HG02970 (cell line): Measurements from ENCODE around the gene TMEM129.

Source experiments
- ATAC-seq: cut with Tn5 transposase; IDR thresholded peaks from one replicate; pipeline ENCODE4 v1.9.1; 2021; ENCODE audit warnings: mild to moderate bottlenecking, moderate library complexity, moderate number of reproducible peaks; ENCODE audit not compliant: unreplicated experiment, low FRiP score

Gene TMEM129

DNA sequence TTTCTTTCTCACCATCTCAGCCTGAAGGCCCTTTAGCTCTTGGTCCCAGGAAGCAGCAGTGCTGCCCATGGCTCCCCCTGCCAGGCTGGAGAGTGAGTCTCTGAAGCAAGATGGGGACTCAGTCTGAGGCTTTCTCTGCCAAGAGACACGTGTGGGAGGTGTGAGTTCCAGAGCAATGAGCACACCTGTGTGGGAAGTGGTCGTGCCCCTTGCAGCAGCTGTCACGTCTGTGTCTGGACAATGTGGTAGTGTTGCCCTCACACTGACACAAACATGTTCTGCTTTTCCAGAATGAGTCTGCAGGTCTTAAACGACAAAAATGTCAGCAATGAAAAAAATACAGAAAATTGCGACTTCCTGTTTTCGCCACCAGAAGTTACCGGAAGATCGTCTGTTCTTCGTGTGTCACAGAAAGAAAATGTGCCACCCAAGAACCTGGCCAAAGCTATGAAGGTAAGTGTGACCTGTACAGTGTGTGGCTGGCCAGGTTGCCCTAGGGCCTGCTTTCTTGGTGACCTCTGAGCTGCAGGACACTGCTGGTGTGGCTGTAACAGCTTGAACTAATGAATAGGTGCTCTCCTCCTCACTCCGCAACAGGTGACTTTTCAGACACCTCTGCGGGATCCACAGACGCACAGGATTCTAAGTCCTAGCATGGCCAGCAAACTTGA, 2.1 kb upstream of the TMEM129 start:
- no peak for ATAC-seq

DNA sequence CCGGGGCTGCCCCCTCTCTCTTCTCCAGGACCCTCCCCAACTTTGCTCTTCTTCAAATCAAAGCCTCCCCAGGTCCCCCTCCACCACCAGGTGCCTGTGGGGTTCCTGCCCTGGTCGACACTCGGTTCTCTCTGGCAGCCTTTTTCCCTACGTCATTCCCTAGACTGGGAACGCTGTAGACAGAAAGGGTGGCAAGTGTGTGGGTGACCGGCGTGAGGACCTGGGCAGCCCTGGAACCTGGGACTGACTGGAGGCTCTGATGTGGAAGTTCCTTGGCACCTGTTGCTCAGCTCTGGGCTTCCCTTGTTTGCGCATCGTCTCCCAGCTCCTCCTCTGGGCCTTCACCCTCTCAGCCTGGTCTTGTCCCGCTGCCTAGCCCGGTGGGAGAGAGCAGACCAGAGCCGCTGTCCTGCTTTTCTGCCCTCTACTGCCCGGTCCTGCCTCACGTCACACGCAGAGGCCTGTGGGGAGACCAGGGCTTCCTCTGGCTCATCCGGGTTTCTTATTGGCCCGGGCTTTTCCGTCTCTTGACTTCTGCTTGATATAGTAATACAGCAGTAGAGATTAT, 1.5 kb upstream of the TMEM129 start:
- ATAC-seq = no peak

DNA sequence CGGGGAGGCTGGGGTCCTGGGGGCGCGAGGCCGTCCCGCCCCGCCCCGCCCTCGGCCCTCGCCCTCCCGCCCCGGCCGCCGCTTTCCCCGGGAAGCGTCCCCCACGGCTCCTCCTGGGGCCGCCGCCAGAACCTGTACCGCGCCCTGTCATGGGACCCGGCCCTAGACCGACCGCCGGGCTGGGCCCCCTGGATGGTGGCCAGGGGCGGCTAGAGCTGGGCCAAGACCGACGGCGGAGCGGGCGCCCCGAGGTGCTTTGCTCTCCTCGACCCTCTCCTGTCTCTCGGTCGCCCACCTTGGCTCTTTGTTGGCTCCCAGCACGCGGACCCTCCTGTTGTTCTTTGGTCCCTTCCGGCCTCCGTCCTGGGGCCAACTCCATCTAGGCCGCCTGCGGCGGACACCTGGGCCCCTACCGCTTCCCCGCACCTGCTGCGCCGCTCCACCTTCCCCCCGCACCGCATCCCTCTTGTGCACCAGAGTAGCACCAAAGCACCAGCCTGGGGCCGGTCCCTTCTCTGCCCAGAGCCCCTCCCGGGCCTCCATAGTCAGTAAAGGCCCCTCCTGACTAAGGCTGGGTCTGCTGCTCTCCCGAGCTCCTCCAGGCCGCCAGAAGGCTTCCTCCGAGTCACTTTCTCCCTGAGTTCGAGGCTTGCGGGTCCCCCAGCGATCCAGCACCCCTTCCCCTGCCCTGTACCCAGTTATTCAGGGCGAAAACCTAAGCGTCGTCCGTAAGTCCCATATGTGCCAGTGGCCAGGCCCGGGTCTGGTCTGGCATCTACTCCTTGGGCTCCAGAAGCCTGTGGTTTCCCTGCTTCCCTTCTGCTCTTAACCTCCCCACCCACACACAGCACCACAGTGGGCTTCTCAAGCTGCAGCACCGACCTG, 785 bp upstream of the TMEM129 start:
- no peak for ATAC-seq

DNA sequence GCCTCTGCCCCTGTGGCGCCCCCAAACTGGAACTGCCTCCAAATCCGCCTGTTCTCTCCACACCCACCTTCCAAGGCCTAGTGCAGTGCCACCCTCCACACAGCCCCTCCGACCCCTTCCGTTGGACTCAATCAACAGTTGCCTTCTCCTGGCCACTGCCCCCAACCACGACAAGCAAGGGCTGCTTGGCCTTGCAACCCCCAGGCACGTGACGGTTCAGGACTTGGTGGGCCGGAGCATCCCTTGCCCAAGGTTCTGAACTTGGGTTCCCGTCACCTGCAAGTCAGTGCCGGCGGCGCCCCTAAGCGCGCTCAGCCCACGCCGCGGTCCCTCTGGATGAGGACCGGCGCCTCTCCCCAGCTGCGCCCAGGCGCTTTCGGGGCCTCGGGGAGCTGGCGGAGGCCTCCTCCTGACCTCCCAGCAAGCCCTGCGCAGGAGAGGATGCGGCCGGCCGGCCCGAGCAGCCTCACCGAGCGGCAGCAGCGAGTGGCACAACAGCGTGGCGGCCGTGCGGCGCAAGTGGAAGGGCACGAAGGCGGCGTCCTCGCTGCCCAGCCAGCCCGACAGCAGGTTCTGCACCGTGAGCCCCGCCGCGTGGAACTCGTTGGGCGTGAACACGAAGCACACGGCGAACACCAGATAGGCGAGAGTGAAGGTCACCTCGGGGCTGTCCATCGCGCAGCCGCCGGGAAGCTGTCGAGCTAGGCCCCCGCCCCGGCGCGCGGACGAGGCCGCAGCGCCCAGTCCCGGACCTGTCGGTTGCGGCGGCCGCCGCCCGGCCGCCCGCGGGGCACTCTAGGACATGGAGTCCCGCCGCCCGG, 750 bp downstream of the TMEM129 start:
- peak; percentile 0 for ATAC-seq

DNA sequence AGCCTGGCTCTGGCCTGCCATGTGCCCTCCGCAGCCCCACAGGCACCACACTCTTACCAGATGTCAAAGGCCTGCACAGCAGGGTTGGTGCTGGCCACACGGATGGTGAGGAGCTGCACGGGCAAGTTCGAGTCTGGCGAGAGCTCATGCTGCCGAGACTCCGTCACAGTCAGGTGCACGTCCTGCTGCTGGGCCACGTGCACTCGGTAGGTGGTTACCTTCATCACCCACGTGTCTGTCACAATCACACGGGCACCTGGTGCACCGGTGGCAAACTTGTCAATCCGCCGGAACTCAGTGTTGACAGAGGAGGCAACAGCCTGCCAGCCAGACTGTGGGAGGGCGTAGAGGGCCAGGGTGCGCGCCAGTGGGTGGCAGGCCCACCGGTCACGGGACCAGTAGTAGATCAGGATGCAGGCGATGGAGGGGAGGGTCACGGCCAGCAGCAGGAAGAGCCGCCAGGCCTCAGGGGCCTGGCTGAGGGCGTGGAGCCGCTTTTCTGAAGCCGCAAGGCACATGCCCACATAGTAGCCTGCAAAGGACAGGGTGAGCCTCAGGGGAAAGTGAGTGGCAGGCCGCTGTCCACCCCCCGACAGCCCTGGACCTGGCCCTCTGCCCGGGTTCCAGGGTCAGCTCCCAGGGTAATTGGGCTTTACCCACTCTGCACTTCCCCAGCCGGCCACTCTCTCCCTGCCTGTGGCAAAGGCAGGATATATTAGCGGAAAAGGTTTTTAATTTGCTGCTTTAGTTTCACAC, 2.9 kb downstream of the TMEM129 start:
- no peak for ATAC-seq

DNA sequence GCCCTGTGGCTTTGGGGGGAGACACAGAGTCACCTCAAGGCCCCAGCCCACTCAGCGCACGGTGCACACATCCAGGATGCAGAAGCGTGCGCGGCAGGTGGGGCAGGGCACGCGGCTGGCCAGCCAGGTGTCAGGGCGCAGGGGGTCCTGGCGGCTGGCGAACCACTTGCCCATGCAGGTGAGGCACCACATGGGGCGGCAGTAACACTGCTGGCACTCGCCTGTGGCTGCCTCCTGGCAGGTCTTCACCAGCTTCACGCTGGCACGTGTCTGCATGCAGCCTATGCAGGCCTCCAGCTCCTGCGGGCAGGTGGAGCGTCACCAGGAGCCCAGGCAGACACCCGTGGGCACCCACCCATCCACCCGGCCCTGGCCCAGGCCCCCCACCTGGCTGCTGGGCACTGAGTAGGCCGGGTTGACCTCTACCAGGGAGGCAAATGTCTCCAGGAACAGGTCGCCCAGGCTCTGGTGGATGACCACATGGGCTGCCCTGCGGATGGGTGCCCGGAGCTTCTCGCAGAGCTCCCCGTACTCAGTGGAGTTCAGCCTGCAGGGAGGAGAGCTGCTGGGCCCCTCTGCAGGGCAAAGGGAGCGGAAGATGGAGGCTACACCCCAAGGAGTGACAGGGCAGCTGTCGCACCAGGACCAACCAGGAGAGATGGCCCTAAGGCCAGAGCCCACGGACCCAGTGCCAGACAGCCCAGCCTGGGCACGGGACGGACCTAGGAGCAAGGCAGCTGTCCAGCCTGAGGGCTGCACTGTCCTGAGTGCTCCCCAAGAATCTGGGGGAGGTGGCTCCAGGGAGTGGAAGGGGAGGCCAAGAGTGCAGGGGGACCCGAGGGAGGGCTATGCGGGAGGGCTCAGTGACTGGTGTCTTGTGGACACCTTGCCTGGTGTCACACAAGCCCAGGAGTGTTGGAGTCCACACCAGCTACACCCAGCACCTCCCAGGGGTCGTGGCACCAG, 3.7 kb downstream of the TMEM129 start:
- no peak for ATAC-seq

DNA sequence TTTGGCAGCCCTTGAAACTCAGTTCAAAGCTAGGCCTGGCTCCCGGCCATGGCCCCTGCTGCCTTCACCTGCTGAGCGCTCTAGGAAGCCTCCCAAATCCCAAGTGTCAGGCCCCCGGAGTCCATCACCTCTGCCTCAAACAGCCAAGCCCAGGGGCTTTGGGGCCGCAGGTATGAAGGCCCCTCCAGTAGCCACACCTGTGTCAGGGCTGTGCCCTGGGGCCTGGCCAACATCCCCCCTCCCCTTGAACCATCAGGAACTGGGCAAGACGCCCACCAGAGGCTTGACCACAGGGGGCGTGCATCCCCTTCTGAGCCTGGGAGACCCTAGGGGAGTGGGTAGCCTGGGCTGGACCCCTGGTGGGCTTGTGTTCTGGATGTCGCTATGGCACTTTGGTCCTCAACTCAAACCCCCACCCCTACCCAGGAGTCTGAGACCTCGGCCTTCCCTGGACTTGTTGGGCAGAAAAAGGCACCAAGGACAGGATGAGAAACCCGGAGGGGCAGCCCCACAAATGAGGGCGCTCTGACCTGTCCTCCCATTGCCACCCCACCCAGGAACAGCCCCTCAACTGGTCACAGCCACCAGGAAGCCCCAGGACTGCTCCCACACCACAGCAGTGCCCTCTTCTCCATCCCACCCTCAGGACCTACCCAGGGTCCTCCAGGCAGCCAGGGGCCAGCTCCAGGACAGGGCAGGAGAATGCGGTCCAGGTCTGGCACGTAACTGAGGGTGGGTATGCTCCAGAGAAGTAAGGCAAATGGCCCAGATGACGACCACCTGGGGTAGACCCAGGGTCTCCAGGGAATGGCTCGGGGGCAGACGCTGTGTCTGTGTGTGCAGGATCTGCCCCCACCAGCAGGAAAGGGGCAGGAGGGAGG, 4.8 kb downstream of the TMEM129 start:
- no peak for ATAC-seq

DNA sequence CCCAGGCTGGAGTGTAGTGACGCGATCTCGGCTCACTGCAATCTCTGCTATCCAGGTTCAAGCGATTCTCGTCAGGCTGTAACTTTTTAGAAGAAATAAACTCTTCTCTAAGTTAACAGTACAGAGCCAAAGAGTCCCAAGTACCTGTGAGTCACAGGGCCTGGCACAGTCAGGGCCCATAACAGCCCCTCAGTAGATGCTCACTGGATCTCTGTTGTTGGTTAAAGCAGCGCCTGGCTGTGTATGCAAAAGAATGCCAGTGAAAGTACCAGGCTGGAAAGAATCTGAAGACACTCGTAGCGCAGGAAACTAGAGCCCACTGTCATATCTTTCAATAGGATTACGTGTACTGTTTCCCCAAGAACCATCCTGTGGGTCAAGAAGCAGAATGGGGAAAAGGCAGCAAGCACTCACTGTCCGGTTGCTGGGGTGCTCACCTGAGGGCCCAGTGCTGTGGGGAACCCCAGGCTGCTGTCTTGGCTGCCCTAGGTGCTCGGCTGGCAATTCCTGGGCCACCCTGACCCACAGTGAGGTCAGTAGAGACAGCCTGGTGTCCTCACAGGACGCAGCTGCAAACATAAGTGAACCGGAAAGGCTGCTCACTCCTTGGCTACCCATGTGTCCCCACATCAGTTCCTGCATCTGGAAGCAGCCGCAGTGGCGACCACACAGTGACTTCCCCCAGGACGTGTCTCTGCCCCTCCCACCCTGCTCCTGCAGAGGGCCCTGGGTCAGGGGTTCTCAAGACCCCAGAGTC, 5.9 kb downstream of the TMEM129 start:
- no peak for ATAC-seq

DNA sequence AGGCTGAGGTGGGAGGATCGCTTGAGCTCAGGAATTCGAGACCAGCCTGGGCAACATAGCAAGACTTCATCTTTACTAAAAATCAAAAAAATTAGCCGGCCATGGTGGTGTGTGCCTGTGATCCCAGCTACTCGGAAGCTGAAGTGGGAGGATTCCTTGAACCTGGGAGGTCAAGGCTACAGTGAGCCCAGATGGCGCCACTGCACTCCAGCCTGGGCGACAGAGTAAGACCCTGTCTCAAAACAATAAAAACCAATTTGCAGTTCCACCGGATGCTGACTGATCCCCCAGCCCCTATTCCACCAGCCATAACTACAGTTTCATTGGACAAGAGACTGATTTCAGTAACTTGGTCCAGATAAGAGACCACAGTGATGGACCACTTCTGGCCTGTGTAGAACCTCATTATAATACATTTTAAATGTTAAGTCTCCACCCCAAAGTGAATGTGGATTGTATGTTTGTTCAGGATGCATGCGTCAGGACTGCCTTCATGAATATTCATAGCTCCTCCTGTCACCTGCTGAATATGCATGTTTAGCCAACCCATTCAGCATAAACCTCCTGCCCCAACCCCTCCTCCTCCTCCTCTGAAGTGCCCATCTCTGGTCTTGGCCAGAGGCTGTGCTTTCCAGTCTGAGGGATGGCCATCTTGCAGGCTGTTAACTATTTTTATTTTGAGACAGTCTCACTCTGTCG, 6.7 kb downstream of the TMEM129 start:
- ATAC-seq = no peak

DNA sequence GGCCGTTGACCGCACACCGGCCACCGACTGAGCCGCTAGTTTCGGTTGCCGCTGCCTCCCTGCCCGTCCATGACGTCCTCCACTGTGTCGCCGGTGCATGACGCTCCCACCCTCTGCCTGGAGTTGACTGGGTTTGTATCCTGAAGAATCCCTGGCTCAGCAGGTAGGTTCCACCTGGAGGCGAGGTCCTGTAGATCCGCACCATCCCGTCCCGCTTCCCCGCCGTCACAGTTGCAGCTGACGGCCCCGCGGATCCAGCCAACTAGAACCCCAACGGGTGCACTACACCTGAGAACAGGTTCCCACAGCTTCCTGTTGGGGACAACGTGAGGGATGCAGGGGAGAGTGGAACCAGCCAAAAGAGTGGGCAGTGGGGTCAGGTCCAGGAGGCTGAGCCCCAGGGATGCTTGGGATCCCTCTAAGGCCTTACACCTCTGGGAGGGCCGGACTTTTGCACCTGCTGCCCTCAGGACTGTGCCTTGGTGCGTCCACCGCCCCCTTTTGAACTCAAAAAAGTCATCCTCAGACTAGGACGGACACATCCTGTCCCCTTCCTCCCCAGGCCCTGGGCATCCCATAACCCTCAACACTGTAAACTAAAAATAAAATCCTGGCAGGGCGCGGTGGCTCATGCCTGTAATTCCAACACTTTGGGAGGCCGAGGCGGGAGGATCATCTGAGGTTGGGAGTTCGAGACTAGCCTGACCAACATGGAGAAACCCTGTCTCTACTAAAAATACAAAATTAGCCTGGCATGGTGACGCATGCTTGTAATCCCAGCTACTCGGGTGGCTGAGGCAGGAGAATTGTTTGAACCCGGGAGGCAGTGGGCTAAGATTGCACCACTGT, 7.9 kb downstream of the TMEM129 start:
- ATAC-seq = no peak

DNA sequence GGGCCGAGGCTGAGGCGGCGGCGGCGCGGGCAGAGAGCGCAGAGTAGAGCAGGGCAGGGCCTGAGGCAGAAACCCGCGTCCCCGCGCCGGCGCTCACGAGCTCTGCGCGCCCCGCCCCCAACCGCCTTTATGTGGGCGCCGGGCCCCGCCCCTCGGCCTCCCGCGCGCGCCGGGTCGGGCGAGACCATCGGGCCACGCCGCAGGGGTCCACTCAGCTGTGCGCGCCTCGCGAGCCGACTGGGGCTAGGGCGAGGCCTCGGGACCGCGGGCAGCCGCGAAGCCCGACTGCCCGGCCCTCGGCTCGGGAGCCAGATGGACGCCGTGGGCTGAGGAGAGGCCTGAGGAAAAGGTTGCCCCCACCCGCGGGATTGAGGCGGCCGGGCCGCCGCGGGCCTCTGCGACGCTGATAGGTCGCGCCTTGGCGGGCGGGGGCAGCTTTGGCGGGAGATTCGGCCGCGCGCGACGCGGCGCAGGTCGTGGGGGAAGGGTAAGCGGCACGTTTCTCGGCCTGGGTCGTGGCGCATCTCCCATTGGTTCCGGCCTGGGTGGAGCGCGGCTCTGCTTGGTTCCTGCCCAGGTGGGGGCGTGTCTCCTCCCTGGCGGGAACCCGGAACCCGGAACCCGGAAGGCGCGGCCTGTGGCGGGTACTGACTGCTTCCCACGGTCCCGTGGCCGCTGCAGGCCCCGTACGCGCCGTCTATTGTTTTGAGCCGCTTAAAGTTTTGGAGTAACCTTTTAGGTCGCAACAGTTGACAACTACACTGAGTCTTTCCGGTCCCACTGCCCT, 8.7 kb downstream of the TMEM129 start, which contains the start of gene SLBP:
Gene SLBP (minus strand): TSS at position 104 of the 787 bp plus-strand sequence. CDS start 131 bp downstream, outside the sequence.
- peak; percentile 76 for ATAC-seq

DNA sequence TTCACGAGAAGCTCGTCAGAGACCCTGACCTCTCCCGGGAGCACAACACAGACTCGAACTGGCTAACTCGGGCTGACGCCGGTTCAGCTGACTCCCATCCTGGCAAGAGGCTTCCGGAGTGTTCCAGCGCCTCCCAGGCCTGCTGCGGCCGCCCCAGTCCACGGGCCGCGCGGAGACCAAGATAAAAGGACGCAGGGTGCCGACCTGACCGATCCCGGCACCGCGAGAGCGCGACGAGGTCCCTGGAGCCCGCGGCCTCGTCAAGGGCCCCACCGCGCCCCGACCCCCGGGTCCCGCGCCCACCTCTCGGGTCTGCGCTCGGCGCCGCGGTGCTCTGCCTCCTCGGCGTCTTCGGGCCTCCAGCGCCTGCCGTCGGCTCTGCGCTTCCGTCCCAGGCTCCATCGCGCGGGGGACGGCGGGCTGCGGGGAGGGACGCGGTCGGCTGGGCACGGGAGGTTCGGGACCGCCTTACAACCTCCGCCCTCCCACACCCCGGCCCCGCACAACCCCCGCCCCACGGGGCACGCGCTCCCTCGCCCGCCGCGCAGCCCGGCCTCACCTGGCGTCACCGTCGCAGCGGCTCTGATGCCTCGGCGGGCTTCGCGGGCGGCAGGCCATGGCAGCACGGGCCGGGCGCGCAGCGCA, 9.4 kb downstream of the TMEM129 start:
- ATAC-seq = peak; percentile 11

DNA sequence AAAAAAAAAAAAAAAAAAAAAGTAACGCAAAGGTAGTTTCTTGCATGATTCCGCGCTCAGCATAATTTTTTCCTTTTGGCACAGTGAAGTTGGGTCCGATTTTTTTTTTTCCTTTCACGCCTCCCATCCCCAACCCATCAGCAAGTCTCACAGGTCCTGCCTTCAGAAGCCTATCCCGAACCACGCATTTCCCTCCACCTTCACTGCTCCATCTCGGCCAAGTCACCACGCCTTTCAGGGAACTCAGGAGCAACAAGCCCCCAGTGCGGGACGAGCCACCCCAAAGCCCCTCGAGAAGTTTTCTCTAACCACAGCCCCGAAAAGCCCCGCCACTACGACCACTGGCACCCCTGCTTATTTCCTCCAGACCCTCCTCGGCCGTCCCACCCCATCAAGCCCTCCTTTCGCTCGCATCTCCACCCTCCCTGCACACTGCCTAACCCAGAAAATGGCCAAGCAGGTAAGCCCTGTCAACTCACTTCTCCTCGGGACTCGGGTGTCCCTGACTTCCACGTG, 10.0 kb downstream of the TMEM129 start:
- ATAC-seq = no peak

DNA sequence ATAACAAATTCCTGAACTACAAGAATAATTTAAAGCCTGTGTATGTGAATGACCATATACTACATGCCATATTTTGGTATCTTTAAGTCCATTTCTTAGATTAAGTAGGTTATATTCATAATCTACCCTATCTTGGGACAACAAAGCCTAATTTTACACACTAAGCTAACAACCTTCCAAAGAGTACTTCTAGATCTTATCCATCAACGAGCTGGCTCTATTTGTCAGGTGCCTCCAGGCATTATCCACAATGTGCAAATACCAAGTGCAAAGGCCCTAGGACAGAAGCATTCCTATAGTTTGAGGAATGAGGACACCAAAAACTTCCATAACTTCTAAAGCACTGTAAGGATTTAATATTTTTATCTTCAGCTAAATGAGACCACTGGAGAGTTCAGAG, 12.5 kb downstream of the TMEM129 start:
- no peak for ATAC-seq
